HG03175 (cell line): ENCODE results near the gene GATA6.
"Not testable (repeated sequence)": the region's sequence is repeated elsewhere in the genome, so short reads cannot be mapped to it uniquely, and the experiment has no call there.

Source experiments
- ATAC-seq: cut with Tn5 transposase; IDR thresholded peaks from one replicate; pipeline ENCODE4 v1.9.1; 2021; ENCODE audit warnings: mild to moderate bottlenecking, moderate library complexity; ENCODE audit not compliant: unreplicated experiment

Gene GATA6

GRCh38 chr18:22203536-22204213 is 34.3 kb downstream of the GATA6 start:
- ATAC-seq: no peak

DNA sequence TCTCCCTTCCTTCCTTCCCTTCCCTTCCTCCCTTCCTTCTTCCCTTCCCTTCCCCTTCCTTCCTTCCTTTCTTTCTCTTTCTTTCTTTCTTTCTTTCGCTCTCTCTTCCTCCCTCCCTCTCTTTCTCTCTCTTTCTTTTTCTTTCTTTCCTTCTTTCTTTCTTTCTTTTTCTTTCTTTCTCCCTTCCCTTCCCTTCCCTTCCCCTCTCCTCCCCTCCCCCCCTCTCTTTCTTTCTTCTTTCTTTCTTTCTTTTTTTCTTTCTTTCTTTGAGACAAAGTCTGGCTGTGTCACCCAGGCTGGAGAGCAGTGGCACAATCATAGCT is 34.8 kb downstream of the GATA6 start:
- no peak for ATAC-seq

- no peak for ATAC-seq
Measured at GRCh38 chr18:22204996-22205395, 35.6 kb downstream of the GATA6 start.

DNA sequence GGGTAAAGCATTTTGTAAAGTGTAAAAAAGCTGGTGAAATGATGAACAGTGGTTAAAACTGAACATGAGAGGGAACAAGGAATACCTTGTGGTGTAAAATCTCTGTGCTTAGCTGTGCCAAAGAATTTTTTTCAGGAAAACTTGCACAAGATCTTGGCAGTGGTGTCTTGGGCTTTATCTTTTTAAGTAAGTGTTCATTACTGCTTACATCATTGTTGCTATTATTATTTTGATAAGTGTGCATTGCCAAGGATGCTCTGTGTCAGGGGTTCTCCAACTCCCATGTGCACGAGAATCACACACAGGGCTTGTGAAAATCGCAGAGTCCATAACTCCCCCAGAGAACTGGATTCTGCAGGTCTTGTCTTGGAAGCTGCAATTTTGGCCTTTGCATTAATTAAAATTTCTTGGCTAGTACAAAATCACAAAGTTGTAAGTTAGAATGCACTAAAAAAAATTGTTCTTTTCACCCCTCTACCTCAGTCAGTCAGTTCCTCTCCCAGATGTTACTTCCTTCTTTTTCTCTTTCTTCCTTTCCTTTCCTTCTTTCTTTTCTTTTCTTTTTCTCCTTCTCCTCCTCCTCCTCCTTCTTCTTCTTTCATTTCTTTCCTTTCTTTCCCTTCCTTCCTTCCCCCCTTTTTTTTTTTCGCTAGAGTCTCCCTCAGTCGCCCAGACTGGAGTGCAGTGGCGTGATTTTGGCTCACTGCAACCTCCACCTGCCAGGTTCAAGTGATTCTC is 37.8 kb downstream of the GATA6 start:
- ATAC-seq: no peak

GRCh38 chr18:22210311-22210754 is 40.9 kb downstream of the GATA6 start:
- ATAC-seq: no peak

- no peak for ATAC-seq
Measured at GRCh38 chr18:22211657-22212056, 42.3 kb downstream of the GATA6 start.

- no peak for ATAC-seq
Measured at GRCh38 chr18:22213333-22213973, 44.1 kb downstream of the GATA6 start.

DNA sequence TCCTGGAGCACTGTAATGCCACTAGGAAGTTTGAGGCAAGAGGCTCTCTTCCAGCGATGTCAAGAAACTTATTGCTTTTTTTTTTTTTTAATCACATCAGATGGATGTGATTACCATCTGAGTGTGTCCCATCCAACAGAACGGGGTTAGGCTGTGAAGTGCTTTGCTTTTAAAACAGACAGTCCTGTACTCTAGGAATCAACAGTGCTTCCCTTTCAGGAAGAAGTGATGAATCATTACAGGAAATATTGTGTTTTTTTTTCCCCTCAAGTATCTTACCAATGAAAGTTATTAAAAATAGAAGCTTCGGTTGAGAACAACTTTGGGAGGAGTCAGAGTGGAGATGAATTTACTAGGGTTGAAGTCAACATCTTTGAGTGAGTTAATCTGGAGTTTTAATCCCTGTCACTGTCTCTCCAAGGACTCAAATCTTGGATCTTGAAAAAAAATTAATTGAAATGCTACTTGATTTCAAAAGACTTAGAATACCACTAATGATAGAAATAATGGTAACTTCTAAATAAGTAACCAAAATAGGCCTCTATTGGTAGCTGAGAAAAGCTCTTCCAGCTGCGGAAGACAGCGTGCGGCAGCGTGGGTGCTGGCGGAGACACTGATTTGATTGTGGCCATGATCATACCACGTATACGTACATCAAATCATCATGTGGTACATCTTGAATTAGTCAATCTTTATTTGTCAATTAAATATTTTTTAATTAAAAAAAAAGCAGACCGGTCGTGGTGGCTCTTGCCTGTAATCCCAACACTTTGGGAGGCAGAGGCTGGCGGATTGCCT is 45.5 kb downstream of the GATA6 start:
- no peak for ATAC-seq

- ATAC-seq: no peak
Measured at GRCh38 chr18:22218835-22219234, 49.4 kb downstream of the GATA6 start.

DNA sequence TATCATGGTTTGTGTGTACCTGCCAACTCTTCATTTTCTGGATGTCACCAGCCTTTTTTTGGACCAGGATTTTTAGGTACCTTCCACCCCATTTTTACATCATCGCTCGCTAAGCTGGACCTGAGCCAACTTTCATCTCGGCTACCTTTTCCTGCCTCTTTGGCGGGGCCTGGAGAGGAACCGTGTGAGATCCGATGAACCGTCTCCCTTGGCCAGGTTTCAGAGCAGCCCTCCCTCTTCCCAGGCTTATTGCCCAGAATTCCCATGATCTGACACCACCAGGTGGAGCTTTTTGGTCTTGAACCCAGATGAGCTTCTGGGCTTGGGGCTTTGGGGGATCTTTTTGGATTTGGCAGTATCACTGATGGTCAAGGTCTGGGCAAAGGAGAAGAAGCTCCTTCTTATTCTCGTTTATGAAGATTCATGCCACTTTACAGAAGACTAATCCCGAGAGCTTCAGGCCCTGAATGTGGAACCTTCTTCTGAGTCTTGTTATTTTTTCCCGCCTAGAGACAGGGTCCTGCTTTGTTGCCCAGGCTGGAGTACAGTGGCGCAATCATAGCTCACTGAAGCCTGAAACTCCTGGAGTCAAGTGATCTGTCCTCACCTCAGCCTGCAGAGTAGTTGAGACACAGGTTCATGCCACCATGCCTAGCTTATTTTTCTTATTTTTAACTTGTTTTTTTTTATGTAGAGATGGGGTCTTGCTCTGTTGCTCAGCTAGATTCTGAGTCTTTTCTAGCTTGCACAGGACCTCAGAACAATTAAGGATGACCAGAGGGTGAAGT is 50.4 kb downstream of the GATA6 start:
- no peak for ATAC-seq

- ATAC-seq: not testable (repeated sequence)
Measured at GRCh38 chr18:22220585-22220984, 51.2 kb downstream of the GATA6 start.

- ATAC-seq: no peak
Measured at GRCh38 chr18:22221350-22221749, 52.0 kb downstream of the GATA6 start.

- ATAC-seq: no peak
Measured at GRCh38 chr18:22223254-22223964, 54.0 kb downstream of the GATA6 start.

GRCh38 chr18:22223965-22224322 is 54.6 kb downstream of the GATA6 start:
- no peak for ATAC-seq

DNA sequence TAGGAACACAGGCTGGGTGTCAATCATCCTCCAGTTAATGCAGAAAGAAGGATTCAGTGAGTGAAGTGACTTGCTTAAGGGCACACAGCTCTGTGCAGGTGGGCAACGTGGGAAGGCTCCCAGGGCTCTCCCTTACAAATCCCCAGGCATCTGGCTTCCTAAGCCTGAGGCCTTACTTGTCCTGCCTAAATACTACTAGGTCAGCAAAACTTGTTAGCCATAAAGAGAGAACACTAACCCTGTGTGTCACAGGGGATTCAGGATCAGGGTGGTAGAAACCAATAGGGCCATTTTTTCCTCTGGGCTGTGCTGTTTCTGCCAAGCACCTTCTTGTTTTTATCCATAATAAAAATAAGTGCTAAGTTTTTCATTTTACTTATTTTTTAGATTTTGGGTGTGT is 55.0 kb downstream of the GATA6 start:
- no peak for ATAC-seq

DNA sequence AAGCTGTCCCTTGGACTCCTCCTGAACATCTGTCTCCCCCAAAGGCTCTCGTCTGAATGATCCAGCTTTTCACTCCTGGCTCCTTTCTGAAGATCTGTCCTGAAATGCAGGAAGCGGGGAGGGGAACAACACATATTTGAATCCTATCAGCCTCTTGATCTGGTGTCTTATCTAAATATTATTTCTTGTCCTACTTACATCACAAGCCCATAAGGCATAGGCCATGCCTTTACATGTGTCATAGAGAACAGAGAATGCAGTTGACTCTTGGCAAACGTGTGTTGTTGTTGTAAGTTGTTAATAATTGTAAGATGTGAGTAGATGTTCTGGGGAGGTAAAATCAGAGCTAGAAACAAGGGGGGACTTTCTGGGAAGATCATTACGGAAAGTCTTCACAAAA is 57.4 kb downstream of the GATA6 start:
- no peak for ATAC-seq

DNA sequence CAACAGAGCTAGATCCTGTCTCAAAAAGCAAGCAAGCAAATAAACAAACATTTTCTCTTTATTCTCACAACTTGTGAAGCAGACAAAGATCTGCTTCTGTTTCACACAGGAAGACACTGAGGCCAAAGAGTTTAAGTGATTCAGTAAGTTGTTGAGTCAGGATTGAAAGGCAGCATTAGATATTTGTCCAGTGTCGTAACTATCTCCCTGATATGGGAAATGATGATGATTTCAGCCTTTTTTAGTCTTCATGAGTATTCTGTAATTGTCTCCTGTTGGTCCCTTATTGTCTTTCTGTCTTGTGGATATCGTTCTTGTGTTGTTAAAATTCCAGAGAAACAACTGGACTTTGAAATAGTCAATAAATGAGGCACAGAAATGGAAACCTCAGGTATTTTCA is 59.6 kb downstream of the GATA6 start:
- ATAC-seq: no peak

GRCh38 chr18:22229456-22230124 is 60.2 kb downstream of the GATA6 start:
- ATAC-seq: no peak

- no peak for ATAC-seq
Measured at GRCh38 chr18:22230471-22230945, 61.1 kb downstream of the GATA6 start.
